Endothelial cell of umbilical vein (primary cell): ENCODE measurements around the gene IDH1. TPM values are rescaled to one million over a fixed set of nuclear protein-coding genes. Genes with fewer than 3 reads are reported as not detected.

Experiments used
- BruUV-seq: library from RNA; stranded (reverse); fragments of 400-500 nt; replicated peaks from 2 replicates; lab custom pipeline; 2021; lab: Mats Ljungman, UMichigan
- CTCF ChIA-PET: fragments of 300-600, 350-600 bp; sonication (Branson Sonifier 250); formaldehyde crosslinking; loops from one replicate; lab custom pipeline; 2021; ENCODE audit warnings: antibody characterized with exemption, inconsistent platforms; lab: Charles Lee
- POLR2A ChIA-PET: fragments of 300-600, 350-600 bp; sonication (Branson Sonifier 250); formaldehyde crosslinking; loops from one replicate; lab custom pipeline; 2021; ENCODE audit warnings: antibody characterized with exemption, inconsistent platforms; lab: Charles Lee
- DNase-seq: peaks from one replicate; pipeline ENCODE4 v3.0.0-alpha.2; 2011; ENCODE audit warnings: low read depth, low spot score
- FAIRE-seq: peaks from 2 replicates; lab custom pipeline; 2011; peaks lifted over from hg19 to GRCh38; lab: Jason Lieb, UNC
- H2AFZ ChIP-seq: 2 replicates; pipeline ENCODE4 v1.6.0; 2012; ENCODE audit warnings: low read depth, low read length, control low read depth, inconsistent platforms
- H3K27ac ChIP-seq: 2 replicates; pipeline ENCODE4 v1.5.1; 2011; ENCODE audit warnings: low read depth, mild to moderate bottlenecking, control low read depth, low read length, moderate library complexity; ENCODE audit not compliant: insufficient read depth
- H3K27me3 ChIP-seq, 2 experiments: 2 replicates each; pipeline versions ENCODE4 v1.6.0 to v1.6.1; 2011; ENCODE audit warnings: low read length in 2 of 2, mixed read lengths in 1 of 2; ENCODE audit not compliant: control insufficient read depth in 2 of 2, insufficient read depth in 2 of 2
- H3K36me3 ChIP-seq, 2 experiments: 2 replicates in 1 of 2; 3 replicates in 1 of 2; pipeline ENCODE4 v1.5.1; 2011; ENCODE audit warnings: low read length in 2 of 2, mild to moderate bottlenecking in 1 of 2, moderate library complexity in 1 of 2; ENCODE audit not compliant: control insufficient read depth in 2 of 2, insufficient read depth in 2 of 2; ENCODE audit errors: extremely low read depth in 1 of 2
- H3K4me1 ChIP-seq: 3 replicates; pipeline ENCODE4 v1.5.1; 2011; ENCODE audit warnings: mild to moderate bottlenecking, low read length; ENCODE audit not compliant: control insufficient read depth, insufficient read depth; ENCODE audit errors: extremely low read depth
- H3K4me2 ChIP-seq: 2 replicates; pipeline ENCODE4 v1.6.1; 2011; ENCODE audit warnings: low read length, control low read depth, mixed read lengths; ENCODE audit not compliant: insufficient read depth
- H3K4me3 ChIP-seq, 3 experiments: fragments of 200-600 bp in 1 of 3; sonication (generic), shearing (Covaris generic) in 1 of 3; replicated peaks in 1 of 3; 2 replicates each; pipeline ENCODE4 v1.5.1; 2011 to 2016; ENCODE audit warnings: control low read depth in 3 of 3, low read length in 3 of 3, mild to moderate bottlenecking in 2 of 3, inconsistent platforms in 1 of 3, low read depth in 1 of 3, moderate library complexity in 1 of 3; ENCODE audit not compliant: insufficient read depth in 1 of 3
- H3K79me2 ChIP-seq: 2 replicates; pipeline ENCODE4 v1.6.0; 2012; ENCODE audit warnings: low read length, inconsistent platforms; ENCODE audit not compliant: control insufficient read depth, insufficient read depth
- H3K9ac ChIP-seq: replicated peaks from 2 replicates; pipeline ENCODE3; 2011; ENCODE audit warnings: low read length, control low read depth; ENCODE audit not compliant: insufficient read depth; ENCODE audit errors: extremely low read depth
- H3K9me1 ChIP-seq: replicated peaks from 3 replicates; pipeline ENCODE4 v1.6.0; 2011; ENCODE audit warnings: mild to moderate bottlenecking, low read length; ENCODE audit not compliant: control insufficient read depth, insufficient read depth; ENCODE audit errors: extremely low read depth
- H3K9me3 ChIP-seq: replicated peaks from 2 replicates; pipeline ENCODE4 v1.5.1; 2012; ENCODE audit warnings: low read length, inconsistent platforms; ENCODE audit not compliant: control insufficient read depth, insufficient read depth
- H4K20me1 ChIP-seq: replicated peaks from 2 replicates; pipeline ENCODE3; 2011; ENCODE audit warnings: mild to moderate bottlenecking, low read length; ENCODE audit not compliant: control insufficient read depth, insufficient read depth; ENCODE audit errors: extremely low read depth
- EZH2 ChIP-seq: IDR thresholded peaks from 2 replicates; pipeline ENCODE4 v1.6.1; 2012; ENCODE audit warnings: borderline replicate concordance, low read depth, mild to moderate bottlenecking, moderate library complexity, low read length, inconsistent platforms; ENCODE audit not compliant: severe bottlenecking
- FOS ChIP-seq: IDR thresholded peaks from 2 replicates; pipeline ENCODE4 v1.6.1; 2011; ENCODE audit warnings: mild to moderate bottlenecking, low read length, moderate library complexity, borderline replicate concordance; ENCODE audit not compliant: insufficient read depth
- POLR2A ChIP-seq: IDR thresholded peaks from 2 replicates; pipeline ENCODE4 v1.6.1; 2012; ENCODE audit warnings: low read depth, mild to moderate bottlenecking, control low read depth, low read length
- dilution Hi-C: fragments of 300-500 bp; cut with MboI; formaldehyde crosslinking; loops from one replicate; pipeline ENCODE4 v1.15.0; 2019; ENCODE audit warnings: low sequenced_read_pairs; ENCODE audit not compliant: extremely low pct_ligation_motif_present
- intact Hi-C: fragments of 100-400 bp; cut with micrococcal nuclease; formaldehyde crosslinking; loops from one replicate; pipeline ENCODE4 v1.10.0; 2022
- polyA plus RNA-seq, 4 experiments: library from polyadenylated mRNA; depleted of rRNA in 3 of 4; stranded (reverse) in 3 of 4; unstranded in 1 of 4; fragments of >200 nt; gene quantifications; 2 replicates each; pipeline versions ENCODE4 v1.2.1 to v1.2.3, GENCODE V29; 2011 to 2012; ENCODE audit warnings: missing spikeins in 1 of 4
- total RNA-seq: library from RNA; stranded (reverse); gene quantifications from 2 replicates; pipeline ENCODE4 v1.2.3, GENCODE V29; 2021
- TF ChIP-seq, protein P1 (sequence below), 2 donors: IDR thresholded peaks; 1 replicate in 1 of 2; 2 replicates in 1 of 2; pipeline ENCODE4 v1.5.1; 2011; ENCODE audit warnings: low read length in 2 of 2, mild to moderate bottlenecking in 2 of 2, moderate library complexity in 2 of 2, control low read depth in 1 of 2, inconsistent platforms in 1 of 2, low read depth in 1 of 2; ENCODE audit not compliant: insufficient read depth in 1 of 2; ENCODE audit errors: extremely low read depth in 1 of 2

Gene IDH1
- total and polyA plus RNA-seq, 2 donors (not counting 3 experiments of a cell fraction or from before 2014, with no cell fraction given), result 63.1 to 107 TPM

DNA sequence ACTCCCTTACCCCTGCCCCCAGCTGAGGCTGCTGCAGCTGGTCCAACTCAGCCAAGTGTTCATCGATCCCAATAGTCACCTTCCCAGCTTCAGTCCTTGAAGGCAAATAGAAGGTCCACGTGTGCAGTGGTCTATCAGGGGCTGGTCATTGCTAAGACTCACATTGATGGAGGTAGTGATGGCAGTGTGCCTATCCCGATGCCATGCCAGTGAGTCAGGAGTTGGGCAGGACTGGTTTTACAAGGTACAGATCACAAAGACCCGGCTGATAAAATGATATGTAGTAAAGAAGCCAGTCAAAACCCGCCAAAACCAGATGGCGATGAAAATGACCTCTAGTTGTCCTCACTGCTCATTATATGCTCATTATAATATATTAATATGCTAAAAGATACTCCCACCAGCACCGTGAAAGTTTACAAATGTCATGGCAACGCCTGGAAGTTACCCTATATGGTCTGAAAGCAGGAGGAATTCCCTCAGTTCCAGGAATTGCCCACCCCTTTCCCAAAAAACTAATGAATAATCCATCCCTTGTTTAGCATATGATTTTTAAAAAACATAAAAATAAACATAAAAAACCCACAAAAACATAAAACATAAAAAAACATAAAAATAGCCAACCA, 62.1 kb downstream of the IDH1 start:
- Histone ChIP-seq H3K36me3 (no peaks in the 10 kb centered on the region), H3K4me1 (no peaks in the 10 kb centered on the region), H3K4me2 (no peak overlapping the region), H3K9ac (no peak overlapping the region), H3K9me1 (no peaks in the 10 kb centered on the region), H2AFZ (no peak overlapping the region), H3K9me3 (no peaks in the 10 kb centered on the region), H3K4me3 (no peak overlapping the region), H3K27me3 (peaks cover 2% of the 10 kb centered on the region in 2 experiments), H3K79me2 (no peaks in the 10 kb centered on the region), H4K20me1 (no peaks in the 10 kb centered on the region), H3K27ac (no peak overlapping the region)
- TF ChIP-seq, protein P1, sequence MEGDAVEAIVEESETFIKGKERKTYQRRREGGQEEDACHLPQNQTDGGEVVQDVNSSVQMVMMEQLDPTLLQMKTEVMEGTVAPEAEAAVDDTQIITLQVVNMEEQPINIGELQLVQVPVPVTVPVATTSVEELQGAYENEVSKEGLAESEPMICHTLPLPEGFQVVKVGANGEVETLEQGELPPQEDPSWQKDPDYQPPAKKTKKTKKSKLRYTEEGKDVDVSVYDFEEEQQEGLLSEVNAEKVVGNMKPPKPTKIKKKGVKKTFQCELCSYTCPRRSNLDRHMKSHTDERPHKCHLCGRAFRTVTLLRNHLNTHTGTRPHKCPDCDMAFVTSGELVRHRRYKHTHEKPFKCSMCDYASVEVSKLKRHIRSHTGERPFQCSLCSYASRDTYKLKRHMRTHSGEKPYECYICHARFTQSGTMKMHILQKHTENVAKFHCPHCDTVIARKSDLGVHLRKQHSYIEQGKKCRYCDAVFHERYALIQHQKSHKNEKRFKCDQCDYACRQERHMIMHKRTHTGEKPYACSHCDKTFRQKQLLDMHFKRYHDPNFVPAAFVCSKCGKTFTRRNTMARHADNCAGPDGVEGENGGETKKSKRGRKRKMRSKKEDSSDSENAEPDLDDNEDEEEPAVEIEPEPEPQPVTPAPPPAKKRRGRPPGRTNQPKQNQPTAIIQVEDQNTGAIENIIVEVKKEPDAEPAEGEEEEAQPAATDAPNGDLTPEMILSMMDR (IDR thresholded peaks at IDR 0.05; ENCODE audit: extremely low read depth in 1 of 2, insufficient read depth in 1 of 2, low read depth in 1 of 2, low read length in 2 of 2), result no peak
- TF ChIP-seq FOS (no peak), EZH2 (no peak), POLR2A (no peak)
- DNase-seq (no peak), FAIRE-seq (no peak)
- BruUV-seq, result no TSS peak
- POLR2A ChIA-PET, result no interaction called here
- dilution Hi-C loops, result no loop called here
- CTCF ChIA-PET, result interaction anchor here (1.2 to 1.3 kb wide), 2 partner anchors 12 to 17 kb away, joined by 3 to 4 read pairs; no protein-coding TSS in a partner anchor
- intact Hi-C loops, result no loop called here
